Right cardiac atrium (tissue), 5 donors: ENCODE data around the gene LATS2. TPM values are rescaled to one million over a fixed set of nuclear protein-coding genes. Genes with fewer than 3 reads are reported as not detected.

ENCODE experiments used
- ATAC-seq, 2 donors: fragments of 200-7000 bp; cut with Tn5 transposase; one replicate each; pipeline versions ENCODE4 v1.8.0 to v1.9.1; 2020; ENCODE audit warnings: moderate library complexity in 2 of 2, mild to moderate bottlenecking in 1 of 2
- DNase-seq, 3 donors: peaks; one replicate each; pipeline ENCODE4 v3.0.0-alpha.2; 2020
- H3K27ac ChIP-seq: one replicate; pipeline ENCODE4 v1.5.1; 2013; ENCODE audit warnings: mild to moderate bottlenecking, low read length, control low read depth, moderate library complexity
- H3K27me3 ChIP-seq: one replicate; pipeline ENCODE4 v1.6.1; 2013; ENCODE audit not compliant: control insufficient read depth, insufficient read depth
- H3K4me1 ChIP-seq: one replicate; pipeline ENCODE4 v1.6.1; 2013; ENCODE audit warnings: low read length; ENCODE audit not compliant: control insufficient read depth, insufficient read depth
- H3K4me3 ChIP-seq: one replicate; pipeline ENCODE4 v1.5.1; 2013; ENCODE audit warnings: low read length, control low read depth
- H3K9me3 ChIP-seq: one replicate; pipeline ENCODE4 v1.6.1; 2013; ENCODE audit warnings: low read length; ENCODE audit not compliant: control insufficient read depth
- WGBS: extraction: QIAGEN DNeasy Blood & Tissue Kit; methylation state at CpG from one replicate; pipeline ENCODE4 v1.1.7; 2013; 5-methylcytosine and 5-hydroxymethylcytosine counted together
- intact Hi-C, 4 donors: fragments of 100-400 bp; cut with DNase I; formaldehyde crosslinking; loops; one replicate each; pipeline versions ENCODE4 v1.11.0 to v1.14.0; 2022 to 2023
- polyA plus RNA-seq: library from polyadenylated mRNA; stranded (reverse); fragments of 200-250 nt; gene quantifications from one replicate; pipeline ENCODE4 v1.2.3, GENCODE V29; 2013
- total RNA-seq, 4 donors: library from RNA; stranded (reverse); fragmentation: NEBNext Ultra II Directional; extraction: Animal tissue kit (Norgen Biotek cat#: 25700); gene quantifications; one replicate each; pipeline ENCODE4 v1.2.1, GENCODE V29; 2021
- donor health status: healthy with polysubstance abuse.
- donor health status: DM: no; HTN: yes; CAD: no.
- donor health status: DM: no; HTN: no; CAD: no.
- donor health status: DM: no; HTN: yes; CAD: no; lungs with severe emphysema.
- donor health status: DM: yes; HTN: yes; CAD: no.

The LATS2 gene
- total and polyA plus RNA-seq, 5 donors, result 10.5 to 36.7 (median 23.6) TPM

- H3K27me3 ChIP-seq, result no peaks in the 10 kb centered on the region
- peak; percentile 93 to 95 for ATAC-seq
Observed at GRCh38 chr13:21033212-21033840, 28.1 kb downstream of the LATS2 start.

DNA sequence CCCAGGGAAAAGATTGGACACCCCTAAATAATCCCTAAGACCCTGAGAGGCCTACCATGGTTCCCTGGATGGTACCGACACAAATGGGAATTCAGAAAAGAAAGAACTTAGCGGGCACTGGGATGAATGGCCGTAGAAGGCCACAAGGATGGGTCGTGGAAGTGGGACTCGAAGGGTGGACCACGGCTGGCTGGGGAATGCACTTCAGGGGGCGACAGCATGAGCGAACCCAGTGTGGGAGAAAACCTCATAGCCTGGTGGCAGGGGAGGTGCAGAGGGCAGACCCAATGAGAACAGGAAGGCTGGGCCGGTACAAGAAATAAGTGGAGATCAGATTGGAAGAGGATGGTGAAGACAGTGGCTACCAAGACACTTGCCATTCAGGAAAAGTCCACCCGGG lies 28.7 kb downstream of the LATS2 start:
- intact Hi-C loops, result no loop called here
- no peak overlapping the region for H3K4me3 ChIP-seq
- WGBS, result 88% methylated on average over 10 of the region's 10 CpGs
- no peak for DNase-seq
- H3K4me1 ChIP-seq, result peaks cover 17% of the 10 kb centered on the region
- H3K9me3 ChIP-seq, result no peaks in the 10 kb centered on the region
- ATAC-seq, result no peak
- peak overlapping the region; percentile 95 for H3K27ac ChIP-seq
- no peaks in the 10 kb centered on the region for H3K27me3 ChIP-seq

More at GRCh38 chr13:21033212-21033840, 28.1 kb downstream of the LATS2 start:
- WGBS, result 20% methylated on average over 8 of the region's 8 CpGs
- Histone ChIP-seq H3K4me1 (peaks cover 20% of the 10 kb centered on the region), H3K9me3 (no peaks in the 10 kb centered on the region), H3K27ac (peak overlapping the region; percentile 95), H3K4me3 (no peak overlapping the region)
- intact Hi-C loops, result no loop called here
- peak in 1 of 3 donors; percentile 69 for DNase-seq

- H3K27me3 ChIP-seq, result no peaks in the 10 kb centered on the region
- H3K4me3 ChIP-seq, result no peak overlapping the region
- no peaks in the 10 kb centered on the region for H3K9me3 ChIP-seq
- WGBS, result 74% methylated on average over 8 of the region's 8 CpGs
- peaks cover 17% of the 10 kb centered on the region for H3K4me1 ChIP-seq
- ATAC-seq (no peak), DNase-seq (no peak)
- intact Hi-C loops, result no loop called here
- no peak overlapping the region for H3K27ac ChIP-seq
Observed at GRCh38 chr13:21031594-21032275, 29.7 kb downstream of the LATS2 start.

GRCh38 chr13:21025539-21025938 lies 35.8 kb downstream of the LATS2 start:
- DNase-seq, result no peak
- 89% methylated on average over 6 of the region's 6 CpGs for WGBS
- no peaks in the 10 kb centered on the region for H3K27me3 ChIP-seq
- H3K4me3 ChIP-seq, result no peak overlapping the region
- H3K9me3 ChIP-seq, result no peaks in the 10 kb centered on the region
- H3K4me1 ChIP-seq, result peaks cover 5% of the 10 kb centered on the region
- no peak for ATAC-seq
- intact Hi-C loops, result no loop called here
- no peak overlapping the region for H3K27ac ChIP-seq

- Histone ChIP-seq H3K4me3 (no peak overlapping the region), H3K27me3 (no peaks in the 10 kb centered on the region), H3K9me3 (no peaks in the 10 kb centered on the region), H3K4me1 (peaks cover 6% of the 10 kb centered on the region), H3K27ac (no peak overlapping the region)
- intact Hi-C loops, result no loop called here
- ATAC-seq (no peak), DNase-seq (no peak)
- WGBS, result 79% methylated on average over 11 of the region's 11 CpGs
Observed at GRCh38 chr13:21022056-21022979, 39.1 kb downstream of the LATS2 start.

- H3K9me3 ChIP-seq, result no peaks in the 10 kb centered on the region
- 61% methylated on average over 4 of the region's 4 CpGs for WGBS
- ATAC-seq (peak; percentile 34 to 72), DNase-seq (no peak)
- no peak overlapping the region for H3K4me3 ChIP-seq
- H3K4me1 ChIP-seq, result peaks cover 12% of the 10 kb centered on the region
- no peaks in the 10 kb centered on the region for H3K27me3 ChIP-seq
- intact Hi-C loops, result no loop called here
- peak overlapping the region; percentile 19 for H3K27ac ChIP-seq
Observed at GRCh38 chr13:21020581-21020980, 40.8 kb downstream of the LATS2 start.

DNA sequence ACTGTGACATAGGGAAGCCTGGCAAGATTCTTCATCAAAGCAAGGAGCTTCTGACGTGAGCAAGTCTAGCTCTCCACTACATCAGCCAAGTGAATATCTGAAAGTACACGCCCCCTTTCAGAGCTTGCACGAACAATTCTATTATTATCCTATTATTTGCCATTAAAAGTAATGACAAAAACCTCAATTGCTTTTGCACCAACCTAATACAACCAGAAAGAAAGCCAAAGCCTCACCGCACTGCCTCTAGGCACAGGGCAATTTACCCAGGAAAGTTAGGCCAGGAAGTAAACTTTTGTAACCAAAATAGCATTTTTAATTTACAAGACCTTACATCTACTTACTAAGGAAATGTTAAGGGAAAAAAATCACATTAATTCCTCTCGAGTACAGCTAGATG lies 41.2 kb downstream of the LATS2 start:
- DNase-seq, result no peak

DNA sequence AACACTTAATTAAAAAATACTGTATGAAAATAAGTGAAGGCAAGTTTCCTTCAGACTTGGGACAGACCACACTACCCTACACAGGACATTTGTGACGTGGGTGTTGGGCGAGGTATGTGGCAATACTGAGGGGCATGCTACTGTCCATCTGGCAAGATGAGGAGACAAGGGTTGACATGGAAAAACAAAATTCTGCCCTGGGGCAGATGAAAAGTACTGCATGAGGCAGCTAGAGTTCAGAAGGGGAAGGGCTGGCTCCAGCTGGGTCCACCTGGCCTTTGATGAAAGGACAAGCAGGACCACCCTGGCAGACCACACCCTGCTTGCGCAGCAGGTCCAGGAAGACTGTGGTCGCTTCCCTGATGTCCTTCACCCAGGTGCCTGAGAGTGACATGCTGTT lies 43.2 kb downstream of the LATS2 start:
- intact Hi-C loops, result no loop called here
- H3K27me3 ChIP-seq, result no peaks in the 10 kb centered on the region
- no peaks in the 10 kb centered on the region for H3K9me3 ChIP-seq
- DNase-seq (no peak), ATAC-seq (no peak)
- peaks cover 26% of the 10 kb centered on the region for H3K4me1 ChIP-seq
- H3K4me3 ChIP-seq, result no peak overlapping the region
- WGBS, result 95% methylated on average over 4 of the region's 4 CpGs
- H3K27ac ChIP-seq, result no peak overlapping the region

More for the DNA sequence above, 41.2 kb downstream of the LATS2 start:
- H3K9me3 ChIP-seq, result no peaks in the 10 kb centered on the region
- H3K4me3 ChIP-seq, result no peak overlapping the region
- ATAC-seq, result no peak
- H3K27ac ChIP-seq, result no peak overlapping the region
- no peaks in the 10 kb centered on the region for H3K27me3 ChIP-seq
- H3K4me1 ChIP-seq, result peaks cover 13% of the 10 kb centered on the region
- WGBS, result 36% methylated on average over 5 of the region's 5 CpGs
- intact Hi-C loops, result no loop called here

DNA sequence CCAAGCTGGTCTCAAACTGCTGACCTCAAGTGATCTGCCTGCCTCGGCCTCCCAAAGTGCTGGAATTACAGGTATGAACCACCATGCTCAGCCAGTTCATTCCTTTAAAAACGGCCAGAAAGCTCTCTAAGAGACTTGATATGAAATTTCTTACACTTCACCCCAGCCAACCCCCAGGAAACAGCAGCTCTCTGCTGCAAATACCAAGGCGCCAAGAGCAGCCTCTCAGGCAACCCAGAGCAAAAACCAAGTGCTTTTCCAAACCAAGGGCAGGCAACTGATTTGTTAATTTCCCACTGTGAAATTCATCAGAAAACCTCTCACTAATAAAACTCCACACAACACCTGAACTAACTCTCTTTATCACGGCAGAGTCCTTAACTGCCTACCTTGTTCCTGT lies 44.9 kb downstream of the LATS2 start:
- H3K4me3 ChIP-seq, result no peak overlapping the region
- 65% methylated on average over 4 of the region's 4 CpGs for WGBS
- intact Hi-C loops, result no loop called here
- peak overlapping the region; percentile 48 for H3K27ac ChIP-seq
- H3K4me1 ChIP-seq, result peaks cover 24% of the 10 kb centered on the region
- DNase-seq, result no peak
- ATAC-seq, result no peak
- H3K9me3 ChIP-seq, result no peaks in the 10 kb centered on the region
- no peaks in the 10 kb centered on the region for H3K27me3 ChIP-seq

GRCh38 chr13:21015284-21015683 lies 46.1 kb downstream of the LATS2 start:
- intact Hi-C loops, result no loop called here
- no peak for DNase-seq
- 71% methylated on average over 1 of the region's 1 CpG for WGBS
- Histone ChIP-seq H3K9me3 (no peaks in the 10 kb centered on the region), H3K4me1 (peaks cover 25% of the 10 kb centered on the region), H3K27me3 (no peaks in the 10 kb centered on the region), H3K4me3 (no peak overlapping the region), H3K27ac (peak overlapping the region; percentile 56)
- ATAC-seq, result no peak
